DND-41 (cell line): ENCODE results near the gene VEGFA.

Source experiments
- EZH2 ChIP-seq: IDR thresholded peaks from 3 replicates; pipeline ENCODE4 v1.6.1; 2012; ENCODE audit warnings: borderline replicate concordance, low read depth, mild to moderate bottlenecking, moderate library complexity, low read length, inconsistent platforms; ENCODE audit not compliant: severe bottlenecking
- TF ChIP-seq, protein P1 (sequence below): IDR thresholded peaks from 2 replicates; pipeline ENCODE4 v1.5.1; 2012; ENCODE audit warnings: borderline replicate concordance, low read length, moderate library complexity, mild to moderate bottlenecking; ENCODE audit not compliant: poor library complexity, severe bottlenecking; ENCODE audit errors: extremely low read depth

DNA sequence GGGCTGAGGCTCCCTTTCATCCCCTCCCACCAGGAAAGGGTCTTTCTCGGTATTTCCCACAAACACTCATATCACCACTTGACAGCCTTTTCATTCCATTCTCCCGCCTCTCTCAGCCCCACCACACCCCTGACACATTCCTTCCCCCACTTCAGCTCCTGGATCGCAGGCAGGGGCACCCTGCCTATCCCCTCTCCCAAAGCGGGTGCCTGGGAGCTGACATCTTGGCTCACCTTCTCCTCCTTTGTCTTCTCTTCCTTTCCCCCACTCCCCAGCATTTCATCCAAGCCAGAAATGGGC is 10.2 kb upstream of the VEGFA start:
- TF ChIP-seq, protein P1, sequence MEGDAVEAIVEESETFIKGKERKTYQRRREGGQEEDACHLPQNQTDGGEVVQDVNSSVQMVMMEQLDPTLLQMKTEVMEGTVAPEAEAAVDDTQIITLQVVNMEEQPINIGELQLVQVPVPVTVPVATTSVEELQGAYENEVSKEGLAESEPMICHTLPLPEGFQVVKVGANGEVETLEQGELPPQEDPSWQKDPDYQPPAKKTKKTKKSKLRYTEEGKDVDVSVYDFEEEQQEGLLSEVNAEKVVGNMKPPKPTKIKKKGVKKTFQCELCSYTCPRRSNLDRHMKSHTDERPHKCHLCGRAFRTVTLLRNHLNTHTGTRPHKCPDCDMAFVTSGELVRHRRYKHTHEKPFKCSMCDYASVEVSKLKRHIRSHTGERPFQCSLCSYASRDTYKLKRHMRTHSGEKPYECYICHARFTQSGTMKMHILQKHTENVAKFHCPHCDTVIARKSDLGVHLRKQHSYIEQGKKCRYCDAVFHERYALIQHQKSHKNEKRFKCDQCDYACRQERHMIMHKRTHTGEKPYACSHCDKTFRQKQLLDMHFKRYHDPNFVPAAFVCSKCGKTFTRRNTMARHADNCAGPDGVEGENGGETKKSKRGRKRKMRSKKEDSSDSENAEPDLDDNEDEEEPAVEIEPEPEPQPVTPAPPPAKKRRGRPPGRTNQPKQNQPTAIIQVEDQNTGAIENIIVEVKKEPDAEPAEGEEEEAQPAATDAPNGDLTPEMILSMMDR: no peak
- TF ChIP-seq EZH2: no peak
